ENCODE data around the gene ERH.

The ERH gene

GRCh38 chr14:69355154-69355597 is 42.9 kb downstream of the ERH start:
- no peak for DNase-seq

- peak; percentile 64 for DNase-seq
Observed at GRCh38 chr14:69354383-69355153, 43.5 kb downstream of the ERH start.

DNA sequence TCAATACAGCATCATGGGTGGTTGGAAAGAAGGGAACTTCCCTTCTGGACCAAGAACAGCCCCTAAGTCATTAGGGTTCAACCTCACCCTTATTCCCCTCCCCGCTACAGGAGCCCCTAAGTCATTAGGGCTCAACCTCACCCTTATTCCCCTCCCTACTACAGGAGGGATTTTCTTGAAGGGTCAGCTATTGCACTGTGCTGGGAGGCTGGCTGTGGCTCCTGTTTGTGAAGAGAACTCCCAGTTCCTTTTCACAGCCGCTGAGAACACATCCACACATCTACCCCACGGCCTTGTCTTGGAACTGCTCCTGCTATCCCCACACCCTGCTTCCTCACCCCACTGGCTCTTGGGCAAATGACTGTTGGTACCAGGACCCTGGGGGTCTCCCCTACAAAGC is 44.9 kb downstream of the ERH start:
- no peak for DNase-seq

DNA sequence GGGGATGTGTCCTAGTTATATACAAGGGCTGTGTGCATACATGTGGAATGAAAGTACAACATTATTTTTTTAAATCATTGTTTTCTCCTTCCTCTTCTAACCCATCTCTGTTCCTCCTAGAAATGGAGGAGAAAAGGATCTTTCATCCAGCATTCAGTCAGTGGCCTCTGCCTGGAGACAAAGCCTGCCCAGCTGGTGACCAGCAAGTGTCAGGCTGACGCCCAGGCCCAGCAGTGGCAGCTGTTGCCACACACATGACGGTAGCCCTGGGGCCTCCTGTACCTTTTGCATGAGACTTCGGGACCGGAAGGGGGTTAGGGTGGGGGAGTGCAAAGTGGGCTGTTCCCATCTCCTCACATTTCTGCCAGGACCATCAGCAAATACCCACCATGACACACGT is 46.2 kb downstream of the ERH start:
- DNase-seq: no peak

DNA sequence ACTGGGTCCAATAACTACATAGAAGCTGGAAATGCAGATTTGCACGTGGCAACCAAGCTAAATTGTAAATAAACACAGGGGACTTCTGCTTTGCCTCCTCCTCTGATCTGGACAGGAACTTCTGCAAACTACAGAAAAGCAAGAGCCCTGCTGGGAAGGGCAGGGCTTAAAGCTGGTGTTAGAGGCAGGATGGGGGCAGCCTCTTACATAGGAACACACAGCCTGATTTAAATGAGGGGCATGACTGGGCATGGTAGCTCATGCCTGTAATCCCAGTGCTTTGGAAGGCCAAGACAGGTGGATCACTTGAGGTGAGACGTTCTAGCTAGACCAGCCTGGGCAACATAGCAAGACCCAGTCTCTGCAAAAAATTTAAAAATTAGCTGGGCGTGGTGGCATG is 46.7 kb downstream of the ERH start:
- DNase-seq: no peak

GRCh38 chr14:69350892-69351291 is 47.2 kb downstream of the ERH start:
- no peak for DNase-seq

DNA sequence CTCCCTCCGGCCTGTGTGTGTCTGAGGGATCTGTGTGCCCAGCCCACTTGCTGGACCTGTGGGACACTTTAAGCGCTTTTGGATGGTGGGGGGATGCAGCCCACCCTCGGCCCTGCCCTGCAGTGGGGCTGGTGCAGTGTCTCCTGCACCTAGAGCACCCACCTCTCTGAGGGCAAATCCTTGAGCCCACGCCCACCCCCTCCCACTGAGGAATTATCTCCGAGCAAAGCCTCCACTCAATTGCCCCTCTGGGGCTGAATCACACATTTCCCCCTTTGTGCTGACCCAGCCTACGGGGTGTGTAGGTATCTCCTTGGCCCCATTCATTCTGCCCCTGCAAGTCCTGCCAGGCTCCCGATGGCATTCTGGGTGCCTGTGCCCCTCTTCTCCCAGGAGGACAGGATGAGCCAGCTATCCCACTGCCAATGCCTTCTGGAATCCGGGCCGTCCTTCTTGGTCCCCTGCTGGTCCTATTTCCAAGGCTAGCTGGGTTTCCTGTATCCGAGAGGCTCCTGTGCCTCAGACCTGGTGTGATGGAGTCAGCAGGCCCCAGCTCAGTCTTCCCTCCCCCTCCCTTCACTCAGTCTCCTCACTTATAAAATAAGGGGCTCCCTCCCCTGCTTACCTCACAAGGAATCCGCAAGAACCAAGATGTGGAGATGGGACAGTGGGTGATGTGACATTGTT is 48.9 kb downstream of the ERH start:
- no peak for DNase-seq

DNA sequence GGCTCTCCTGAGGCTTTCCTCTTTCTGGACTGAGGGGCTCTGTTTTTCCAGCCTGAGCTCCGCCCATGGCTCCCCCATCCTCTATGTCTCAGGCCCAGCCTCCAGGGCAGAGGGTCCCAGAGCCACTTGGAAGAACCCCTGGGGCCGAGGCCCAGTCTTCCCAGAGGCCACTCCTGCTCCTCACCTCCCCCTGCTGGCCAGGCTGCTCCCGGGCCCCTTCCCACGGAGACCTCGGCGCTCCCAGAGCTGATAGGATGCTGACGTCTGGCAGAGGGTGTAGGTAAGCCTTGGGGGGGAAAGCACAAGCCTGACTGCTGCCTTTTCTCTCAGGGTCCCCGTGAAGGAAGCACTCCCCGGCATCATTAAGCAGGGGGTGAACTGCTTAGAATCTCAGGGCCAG is 51.4 kb downstream of the ERH start:
- DNase-seq: no peak

DNA sequence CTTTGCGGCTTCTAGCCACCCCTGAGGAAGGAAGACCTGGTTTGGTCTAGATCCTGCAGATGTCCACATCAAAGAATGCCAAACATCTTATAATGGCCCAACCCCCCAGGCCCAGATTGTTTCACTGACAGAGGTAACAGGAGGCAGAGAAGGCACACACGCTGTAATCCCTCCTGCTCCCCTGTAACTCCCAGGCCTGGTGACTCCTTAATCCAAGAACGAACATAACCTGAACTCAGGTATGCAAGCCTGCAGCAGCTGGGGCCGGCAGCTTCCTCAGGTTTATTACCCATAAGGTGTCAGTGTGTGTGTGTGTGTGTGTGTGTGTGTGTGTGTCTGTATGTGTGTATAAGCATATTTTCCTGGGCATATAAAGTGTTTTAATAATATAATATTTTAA is 52.7 kb downstream of the ERH start:
- no peak for DNase-seq

- no peak for DNase-seq
Observed at GRCh38 chr14:69344171-69344570, 53.9 kb downstream of the ERH start.

- DNase-seq: no peak
Observed at GRCh38 chr14:69342928-69343525, 55.1 kb downstream of the ERH start.

GRCh38 chr14:69339426-69339825 is 58.7 kb downstream of the ERH start:
- DNase-seq: no peak

GRCh38 chr14:69337984-69338383 is 60.1 kb downstream of the ERH start:
- no peak for DNase-seq

DNA sequence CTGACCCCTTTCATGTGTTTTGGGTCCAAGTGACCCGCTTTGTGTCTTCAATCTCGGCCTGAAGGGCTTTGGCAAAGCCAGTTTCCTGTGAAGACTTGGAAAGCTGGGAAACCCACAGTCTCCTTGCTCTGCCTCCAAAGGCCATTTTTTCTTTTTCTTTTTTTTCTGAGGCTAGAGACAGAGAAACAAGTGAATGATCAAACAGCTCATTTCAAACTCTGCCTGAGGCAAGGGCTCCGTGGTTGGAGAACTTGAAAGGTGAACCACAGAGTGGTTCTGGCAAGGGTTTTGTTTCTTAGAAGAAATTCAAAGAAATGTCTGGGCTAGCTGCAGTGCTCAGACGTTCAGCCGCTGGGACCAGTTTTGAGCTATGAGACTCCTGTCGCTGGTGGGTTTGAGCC is 62.7 kb downstream of the ERH start:
- DNase-seq: no peak

GRCh38 chr14:69334576-69334975 is 63.5 kb downstream of the ERH start:
- no peak for DNase-seq

- no peak for DNase-seq
Observed at GRCh38 chr14:69333791-69334337, 64.2 kb downstream of the ERH start.

DNA sequence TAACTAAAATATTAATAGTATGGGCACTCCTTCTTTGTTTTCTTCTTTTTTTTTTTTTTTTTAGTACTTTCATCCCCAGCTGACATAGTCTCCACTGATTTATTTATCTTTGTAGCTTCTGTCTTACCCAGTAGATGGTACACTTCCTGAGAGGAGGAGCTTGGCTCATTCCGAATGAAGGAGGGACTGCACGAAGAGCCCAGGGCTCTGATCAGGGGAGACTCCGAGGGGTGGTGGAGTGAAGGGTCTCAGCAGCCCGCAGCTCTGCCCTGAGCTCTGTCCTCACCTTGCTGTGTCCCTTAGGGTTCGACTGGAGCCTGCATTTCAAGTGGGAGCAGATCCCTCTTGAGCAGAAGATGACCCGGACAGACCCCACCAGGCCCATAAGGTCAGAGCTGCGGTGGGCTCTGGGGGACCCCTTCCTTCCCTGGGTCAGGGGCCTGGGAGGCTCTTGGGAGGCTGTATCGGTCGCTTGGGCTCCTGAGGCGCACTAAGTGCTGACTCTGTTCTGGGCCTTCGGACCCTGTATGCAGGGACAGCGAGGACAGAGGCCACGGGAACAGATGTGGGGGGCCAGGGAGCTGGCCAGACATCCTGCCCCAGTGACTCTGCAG is 65.2 kb downstream of the ERH start:
- DNase-seq: no peak

- peak; percentile 7 for DNase-seq
Observed at GRCh38 chr14:69331206-69331605, 66.9 kb downstream of the ERH start.
